ENCODE measurements around the gene POLD3. TPM values are rescaled to one million over a fixed set of nuclear protein-coding genes. Genes with fewer than 3 reads are reported as not detected.

Gene POLD3
- total RNA-seq, 1 donor from 2014 or later, result 13.5 TPM

DNA sequence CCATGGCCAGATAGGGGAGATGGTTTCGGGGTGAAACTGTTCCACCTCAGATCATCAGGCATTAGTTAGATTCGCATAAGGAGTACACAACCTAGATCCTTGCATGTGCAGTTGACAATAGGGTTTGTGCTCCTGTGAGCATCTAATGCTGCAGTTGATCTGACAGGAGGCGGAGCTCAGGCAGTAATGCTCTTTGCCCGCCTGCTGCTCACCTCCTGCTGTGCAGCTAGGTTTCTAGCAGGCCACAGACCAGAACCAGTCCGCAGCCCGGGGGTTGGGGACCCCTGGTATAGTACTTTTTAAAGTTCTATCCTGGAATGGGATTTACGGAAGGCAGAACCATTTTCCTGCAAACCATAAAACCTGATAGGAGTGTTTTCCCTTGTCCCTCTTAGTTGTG, 54.6 kb downstream of the POLD3 start:
- Histone ChIP-seq H3K4me1 (peaks cover 18% of the 10 kb centered on the region), H3K27ac (no peak overlapping the region), H3K4me3 (no peak overlapping the region), H3K9me3 (no peaks in the 10 kb centered on the region), H3K27me3 (no peaks in the 10 kb centered on the region), H3K36me3 (peaks cover 0 to under 1% of the 10 kb centered on the region in 2 donors)
- DNase-seq (ENCODE audit: extremely low spot score in 2 of 2), result no peak
- TF ChIP-seq, protein P1, sequence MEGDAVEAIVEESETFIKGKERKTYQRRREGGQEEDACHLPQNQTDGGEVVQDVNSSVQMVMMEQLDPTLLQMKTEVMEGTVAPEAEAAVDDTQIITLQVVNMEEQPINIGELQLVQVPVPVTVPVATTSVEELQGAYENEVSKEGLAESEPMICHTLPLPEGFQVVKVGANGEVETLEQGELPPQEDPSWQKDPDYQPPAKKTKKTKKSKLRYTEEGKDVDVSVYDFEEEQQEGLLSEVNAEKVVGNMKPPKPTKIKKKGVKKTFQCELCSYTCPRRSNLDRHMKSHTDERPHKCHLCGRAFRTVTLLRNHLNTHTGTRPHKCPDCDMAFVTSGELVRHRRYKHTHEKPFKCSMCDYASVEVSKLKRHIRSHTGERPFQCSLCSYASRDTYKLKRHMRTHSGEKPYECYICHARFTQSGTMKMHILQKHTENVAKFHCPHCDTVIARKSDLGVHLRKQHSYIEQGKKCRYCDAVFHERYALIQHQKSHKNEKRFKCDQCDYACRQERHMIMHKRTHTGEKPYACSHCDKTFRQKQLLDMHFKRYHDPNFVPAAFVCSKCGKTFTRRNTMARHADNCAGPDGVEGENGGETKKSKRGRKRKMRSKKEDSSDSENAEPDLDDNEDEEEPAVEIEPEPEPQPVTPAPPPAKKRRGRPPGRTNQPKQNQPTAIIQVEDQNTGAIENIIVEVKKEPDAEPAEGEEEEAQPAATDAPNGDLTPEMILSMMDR (IDR thresholded peaks at IDR 0.05), result no peak
- TF ChIP-seq POLR2A (IDR thresholded peaks at IDR 0.05), result no peak
- TF ChIP-seq POLR2AphosphoS5 (IDR thresholded peaks at IDR 0.05; ENCODE audit: insufficient read depth in 1 of 2, low read depth in 1 of 2), result no peak
- intact Hi-C loops (cut with DNase I), result no loop called here

DNA sequence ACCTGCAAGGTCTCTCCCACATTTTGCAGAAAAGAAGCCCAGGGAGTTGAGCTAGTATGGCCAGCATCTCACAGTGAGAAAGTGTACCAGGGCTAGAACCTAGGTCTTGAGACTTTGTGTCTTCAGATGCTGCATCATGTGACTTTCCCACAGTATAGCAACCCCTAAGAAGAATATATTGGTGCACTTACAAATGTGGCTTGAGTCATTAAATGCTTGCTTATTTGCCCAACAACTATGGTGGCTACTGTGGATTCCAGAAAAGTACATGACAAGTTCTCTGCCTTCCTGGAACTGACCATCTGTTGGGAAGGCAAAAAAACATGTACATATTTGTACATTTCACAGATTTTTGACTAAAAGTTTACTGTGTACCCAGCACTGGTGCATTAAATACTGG, 55.0 kb downstream of the POLD3 start:
- H3K27me3 ChIP-seq, result no peaks in the 10 kb centered on the region
- no peak overlapping the region for H3K4me3 ChIP-seq
- no peak overlapping the region for H3K27ac ChIP-seq
- no peaks in the 10 kb centered on the region for H3K36me3 ChIP-seq
- intact Hi-C loops (cut with DNase I), result no loop called here
- H3K4me1 ChIP-seq, result peaks cover 14% of the 10 kb centered on the region
- DNase-seq (ENCODE audit: extremely low spot score in 2 of 2), result no peak
- TF ChIP-seq, protein P1 (IDR thresholded peaks at IDR 0.05), result no peak
- no peak for TF ChIP-seq POLR2A (IDR thresholded peaks at IDR 0.05)
- TF ChIP-seq POLR2AphosphoS5 (IDR thresholded peaks at IDR 0.05; ENCODE audit: insufficient read depth in 1 of 2, low read depth in 1 of 2), result no peak
- no peaks in the 10 kb centered on the region for H3K9me3 ChIP-seq

GRCh38 chr11:74647831-74648230, 55.4 kb downstream of the POLD3 start:
- H3K9me3 ChIP-seq, result no peaks in the 10 kb centered on the region
- H3K4me3 ChIP-seq, result no peak overlapping the region
- H3K27me3 ChIP-seq, result no peaks in the 10 kb centered on the region
- peaks cover 10% of the 10 kb centered on the region for H3K4me1 ChIP-seq
- no peak overlapping the region for H3K27ac ChIP-seq
- DNase-seq (ENCODE audit: extremely low spot score in 2 of 2), result no peak
- intact Hi-C loops (cut with DNase I), result no loop called here
- no peaks in the 10 kb centered on the region for H3K36me3 ChIP-seq
- TF ChIP-seq POLR2AphosphoS5 (IDR thresholded peaks at IDR 0.05; ENCODE audit: insufficient read depth in 1 of 2, low read depth in 1 of 2), result no peak
- TF ChIP-seq, protein P1 (IDR thresholded peaks at IDR 0.05), result no peak
- no peak for TF ChIP-seq POLR2A (IDR thresholded peaks at IDR 0.05)

- TF ChIP-seq POLR2A (IDR thresholded peaks at IDR 0.05), result no peak
- TF ChIP-seq, protein P1 (IDR thresholded peaks at IDR 0.05), result no peak
- no peak for TF ChIP-seq POLR2AphosphoS5 (IDR thresholded peaks at IDR 0.05; ENCODE audit: insufficient read depth in 1 of 2, low read depth in 1 of 2)
- Histone ChIP-seq H3K27ac (no peak overlapping the region), H3K4me3 (no peak overlapping the region), H3K9me3 (no peaks in the 10 kb centered on the region), H3K4me1 (peaks cover 9% of the 10 kb centered on the region), H3K36me3 (no peaks in the 10 kb centered on the region), H3K27me3 (no peaks in the 10 kb centered on the region)
- no peak for DNase-seq (ENCODE audit: extremely low spot score in 2 of 2)
- intact Hi-C loops (cut with DNase I), result no loop called here
Measured at GRCh38 chr11:74648894-74649293, 56.5 kb downstream of the POLD3 start.

DNA sequence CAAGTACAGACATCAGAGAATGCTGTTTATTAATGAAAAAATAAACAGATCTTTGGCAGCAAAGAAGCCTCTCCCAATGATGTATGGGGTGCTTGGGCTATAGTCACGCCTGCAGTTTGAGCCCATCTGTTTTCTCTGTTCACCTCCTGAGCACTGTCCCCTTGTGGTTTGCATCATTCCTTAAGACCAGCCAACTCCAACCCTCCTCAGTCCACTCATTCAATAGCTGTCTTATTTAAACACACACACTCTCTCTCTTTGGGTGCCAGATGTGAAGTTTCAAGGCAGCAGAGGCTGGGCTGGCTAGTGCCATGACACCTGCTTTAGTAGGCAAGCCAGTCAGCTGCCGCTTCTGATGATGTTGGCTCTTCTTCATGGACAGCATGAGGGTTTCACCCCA, 58.1 kb downstream of the POLD3 start:
- DNase-seq (ENCODE audit: extremely low spot score in 2 of 2), result no peak
- H3K27me3 ChIP-seq, result no peaks in the 10 kb centered on the region
- no peak for TF ChIP-seq POLR2AphosphoS5 (IDR thresholded peaks at IDR 0.05; ENCODE audit: insufficient read depth in 1 of 2, low read depth in 1 of 2)
- TF ChIP-seq, protein P1 (IDR thresholded peaks at IDR 0.05), result no peak
- intact Hi-C loops (cut with DNase I), result no loop called here
- no peaks in the 10 kb centered on the region for H3K9me3 ChIP-seq
- no peak overlapping the region for H3K4me3 ChIP-seq
- H3K27ac ChIP-seq, result no peak overlapping the region
- peaks cover 9% of the 10 kb centered on the region for H3K4me1 ChIP-seq
- H3K36me3 ChIP-seq, result no peaks in the 10 kb centered on the region
